Measurements from ENCODE around the gene PNKP.
"Not testable (repeated sequence)": the region's sequence is repeated elsewhere in the genome, so short reads cannot be mapped to it uniquely, and the experiment has no call there.

Gene PNKP

GRCh38 chr19:49836176-49837008 lies 31.0 kb downstream of the PNKP start:
- no peak for DNase-seq
- in situ Hi-C loops (cut with HindIII; ENCODE audit: low pct_ligation_motif_present, low pct_unique_long_range_greater_than_20kb, low sequenced_read_pairs) = no loop called here

GRCh38 chr19:49835562-49835961 lies 31.8 kb downstream of the PNKP start:
- DNase-seq = no peak
- in situ Hi-C loops (cut with HindIII; ENCODE audit: low pct_ligation_motif_present, low pct_unique_long_range_greater_than_20kb, low sequenced_read_pairs) = no loop called here

GRCh38 chr19:49833599-49833998 lies 33.8 kb downstream of the PNKP start:
- in situ Hi-C loops (cut with HindIII; ENCODE audit: low pct_ligation_motif_present, low pct_unique_long_range_greater_than_20kb, low sequenced_read_pairs) = no loop called here

GRCh38 chr19:49832556-49832955 lies 34.8 kb downstream of the PNKP start:
- DNase-seq = no peak

More at GRCh38 chr19:49833599-49833998, 33.8 kb downstream of the PNKP start:
- no peak for DNase-seq

GRCh38 chr19:49831592-49831991 lies 35.8 kb downstream of the PNKP start:
- no peak for DNase-seq
- in situ Hi-C loops (cut with HindIII; ENCODE audit: low pct_ligation_motif_present, low pct_unique_long_range_greater_than_20kb, low sequenced_read_pairs) = no loop called here

More at GRCh38 chr19:49832556-49832955, 34.8 kb downstream of the PNKP start:
- in situ Hi-C loops (cut with HindIII; ENCODE audit: low pct_ligation_motif_present, low pct_unique_long_range_greater_than_20kb, low sequenced_read_pairs) = no loop called here

GRCh38 chr19:49830766-49831165 lies 36.6 kb downstream of the PNKP start:
- in situ Hi-C loops (cut with HindIII; ENCODE audit: low pct_ligation_motif_present, low pct_unique_long_range_greater_than_20kb, low sequenced_read_pairs) = no loop called here
- DNase-seq = no peak

- in situ Hi-C loops (cut with HindIII; ENCODE audit: low pct_ligation_motif_present, low pct_unique_long_range_greater_than_20kb, low sequenced_read_pairs) = no loop called here
- DNase-seq = no peak
Measured at GRCh38 chr19:49829721-49830120, 37.7 kb downstream of the PNKP start.

- in situ Hi-C loops (cut with HindIII; ENCODE audit: low pct_ligation_motif_present, low pct_unique_long_range_greater_than_20kb, low sequenced_read_pairs) = no loop called here
Measured at GRCh38 chr19:49829200-49829599, 38.2 kb downstream of the PNKP start.

GRCh38 chr19:49827034-49827433 lies 40.3 kb downstream of the PNKP start:
- DNase-seq = no peak
- in situ Hi-C loops (cut with HindIII; ENCODE audit: low pct_ligation_motif_present, low pct_unique_long_range_greater_than_20kb, low sequenced_read_pairs) = no loop called here

More at GRCh38 chr19:49829200-49829599, 38.2 kb downstream of the PNKP start:
- no peak for DNase-seq

GRCh38 chr19:49824662-49825061 lies 42.7 kb downstream of the PNKP start:
- in situ Hi-C loops (cut with HindIII; ENCODE audit: low pct_ligation_motif_present, low pct_unique_long_range_greater_than_20kb, low sequenced_read_pairs) = no loop called here
- no peak for DNase-seq

GRCh38 chr19:49823472-49823871 lies 43.9 kb downstream of the PNKP start:
- no peak for DNase-seq
- in situ Hi-C loops (cut with HindIII; ENCODE audit: low pct_ligation_motif_present, low pct_unique_long_range_greater_than_20kb, low sequenced_read_pairs) = no loop called here

GRCh38 chr19:49820125-49820524 lies 47.3 kb downstream of the PNKP start:
- in situ Hi-C loops (cut with HindIII; ENCODE audit: low pct_ligation_motif_present, low pct_unique_long_range_greater_than_20kb, low sequenced_read_pairs) = no loop called here
- no peak for DNase-seq

GRCh38 chr19:49819452-49820115 lies 47.8 kb downstream of the PNKP start:
- in situ Hi-C loops (cut with HindIII; ENCODE audit: low pct_ligation_motif_present, low pct_unique_long_range_greater_than_20kb, low sequenced_read_pairs); DNase-seq: not testable (repeated sequence)

GRCh38 chr19:49818649-49819370 lies 48.6 kb downstream of the PNKP start:
- in situ Hi-C loops (cut with HindIII; ENCODE audit: low pct_ligation_motif_present, low pct_unique_long_range_greater_than_20kb, low sequenced_read_pairs) = no loop called here
- DNase-seq = no peak

- in situ Hi-C loops (cut with HindIII; ENCODE audit: low pct_ligation_motif_present, low pct_unique_long_range_greater_than_20kb, low sequenced_read_pairs) = no loop called here
- DNase-seq = peak; percentile 77
Measured at GRCh38 chr19:49817964-49818648, 49.3 kb downstream of the PNKP start, which contains the start of gene MED25. Gene MED25 (plus strand): TSS chr19:49818289. CDS start chr19:49818342, 53 bp downstream.

- DNase-seq = no peak
- in situ Hi-C loops (cut with HindIII; ENCODE audit: low pct_ligation_motif_present, low pct_unique_long_range_greater_than_20kb, low sequenced_read_pairs) = no loop called here
Measured at GRCh38 chr19:49816590-49816989, 50.8 kb downstream of the PNKP start.

GRCh38 chr19:49814010-49814409 lies 53.4 kb downstream of the PNKP start:
- no peak for DNase-seq
- in situ Hi-C loops (cut with HindIII; ENCODE audit: low pct_ligation_motif_present, low pct_unique_long_range_greater_than_20kb, low sequenced_read_pairs) = no loop called here

GRCh38 chr19:49812997-49813861 lies 54.1 kb downstream of the PNKP start, which contains the start of gene FUZ:
Gene FUZ (minus strand): TSS chr19:49813292. CDS start chr19:49813106, 186 bp downstream.
- peak; percentile 96 for DNase-seq
- in situ Hi-C loops (cut with HindIII; ENCODE audit: low pct_ligation_motif_present, low pct_unique_long_range_greater_than_20kb, low sequenced_read_pairs) = no loop called here
